ENCODE results near the gene ZNF536.

- TF ChIP-seq REST (IDR thresholded peaks at IDR 0.05; ENCODE audit: insufficient replicate concordance, low read depth): no peak
- TF ChIP-seq CTCF (IDR thresholded peaks at IDR 0.05; ENCODE audit: insufficient read depth, low read length): no peak
- no peak for TF ChIP-seq POLR2AphosphoS5 (IDR thresholded peaks at IDR 0.05; ENCODE audit: low read depth)
- no peak for TF ChIP-seq SPI1 (IDR thresholded peaks at IDR 0.05; ENCODE audit: borderline replicate concordance, low read depth)
Observed at GRCh38 chr19:30390356-30390988, 18.3 kb downstream of the ZNF536 start.

Measured in HL-60 (cell line).